ENCODE results near the gene ZNF185. TPM values are rescaled to one million over a fixed set of nuclear protein-coding genes. Genes with fewer than 3 reads are reported as not detected.

The ZNF185 gene
- total RNA-seq, 3 donors from 2014 or later = 5.9 to 19.5 (median 7.5) TPM

- Histone ChIP-seq H3K27me3 (peaks cover 2 to 54% of the 10 kb centered on the region in 2 donors), H3K36me3 (no peaks in the 10 kb centered on the region), H3K27ac (no peak overlapping the region), H3K9me3 (no peaks in the 10 kb centered on the region), H3K4me1 (no peaks in the 10 kb centered on the region), H3K4me3 (no peak overlapping the region)
- DNase-seq (ENCODE audit: low spot score in 2 of 2) = no peak
- intact Hi-C loops (cut with DNase I; ENCODE audit: low total_unique reads) = no loop called here
- no peak for TF ChIP-seq CTCF (IDR thresholded peaks at IDR 0.05)
- TF ChIP-seq POLR2A (IDR thresholded peaks at IDR 0.05) = no peak
- TF ChIP-seq POLR2AphosphoS5 (IDR thresholded peaks at IDR 0.05) = no peak
These were observed 20.1 kb downstream of the ZNF185 start for GRCh38 chrX:152917656-152918579.

- Histone ChIP-seq H3K27me3 (peaks cover 2 to 53% of the 10 kb centered on the region in 2 donors), H3K27ac (no peak overlapping the region), H3K4me1 (no peaks in the 10 kb centered on the region), H3K9me3 (no peaks in the 10 kb centered on the region), H3K36me3 (no peaks in the 10 kb centered on the region), H3K4me3 (no peak overlapping the region)
- intact Hi-C loops (cut with DNase I; ENCODE audit: low total_unique reads) = no loop called here
- TF ChIP-seq POLR2A (IDR thresholded peaks at IDR 0.05) (no peak), POLR2AphosphoS5 (IDR thresholded peaks at IDR 0.05) (no peak), CTCF (IDR thresholded peaks at IDR 0.05) (no peak)
- DNase-seq (ENCODE audit: low spot score in 2 of 2) = no peak
These were observed 20.8 kb downstream of the ZNF185 start for GRCh38 chrX:152918707-152919106.

GRCh38 chrX:152923599-152923998 is 25.7 kb downstream of the ZNF185 start:
- Histone ChIP-seq H3K36me3 (no peaks in the 10 kb centered on the region), H3K27ac (no peak overlapping the region), H3K27me3 (peaks cover 0 to 38% of the 10 kb centered on the region in 2 donors), H3K9me3 (no peaks in the 10 kb centered on the region), H3K4me1 (no peaks in the 10 kb centered on the region), H3K4me3 (no peak overlapping the region)
- intact Hi-C loops (cut with DNase I; ENCODE audit: low total_unique reads) = no loop called here
- no peak for TF ChIP-seq POLR2A (IDR thresholded peaks at IDR 0.05)
- TF ChIP-seq POLR2AphosphoS5 (IDR thresholded peaks at IDR 0.05) = no peak
- no peak for TF ChIP-seq CTCF (IDR thresholded peaks at IDR 0.05)
- DNase-seq (ENCODE audit: low spot score in 2 of 2) = no peak

- H3K36me3 ChIP-seq = no peaks in the 10 kb centered on the region
- H3K9me3 ChIP-seq = no peaks in the 10 kb centered on the region
- DNase-seq (ENCODE audit: low spot score in 2 of 2) = no peak
- TF ChIP-seq POLR2A (IDR thresholded peaks at IDR 0.05) (no peak), CTCF (IDR thresholded peaks at IDR 0.05) (no peak), POLR2AphosphoS5 (IDR thresholded peaks at IDR 0.05) (no peak)
- intact Hi-C loops (cut with DNase I; ENCODE audit: low total_unique reads) = no loop called here
- H3K4me1 ChIP-seq = no peaks in the 10 kb centered on the region
- no peak overlapping the region for H3K27ac ChIP-seq
- H3K4me3 ChIP-seq = no peak overlapping the region
- peaks cover 0 to 43% of the 10 kb centered on the region in 2 donors for H3K27me3 ChIP-seq
These were observed 28.0 kb downstream of the ZNF185 start for GRCh38 chrX:152925835-152926234.

- intact Hi-C loops (cut with DNase I; ENCODE audit: low total_unique reads) = no loop called here
- H3K27me3 ChIP-seq = peaks cover 0 to 46% of the 10 kb centered on the region in 2 donors
- no peak overlapping the region for H3K4me3 ChIP-seq
- H3K36me3 ChIP-seq = no peaks in the 10 kb centered on the region
- DNase-seq (ENCODE audit: low spot score in 2 of 2) = peak; percentile 63 to 78
- no peaks in the 10 kb centered on the region for H3K4me1 ChIP-seq
- TF ChIP-seq POLR2AphosphoS5 (IDR thresholded peaks at IDR 0.05) (no peak), POLR2A (IDR thresholded peaks at IDR 0.05) (no peak), CTCF (IDR thresholded peaks at IDR 0.05) (peak in 1 of 3 donors; percentile 34)
- peak overlapping the region in 1 of 2 donors; percentile 48 for H3K27ac ChIP-seq
- H3K9me3 ChIP-seq = no peaks in the 10 kb centered on the region
These were observed 28.4 kb downstream of the ZNF185 start for GRCh38 chrX:152926279-152926678.
